K562 (cell line): ENCODE measurements around the gene ODC1. TPM values are rescaled to one million over a fixed set of nuclear protein-coding genes. Genes with fewer than 3 reads are reported as not detected.

Source experiments
- ATAC-seq: fragments of 200-7000 bp; cut with Tn5 transposase; 3 replicates; pipeline ENCODE4 v1.9.1; 2020; ENCODE audit warnings: moderate library complexity
- BruUV-seq: library from RNA; stranded (reverse); fragments of 400-500 nt; replicated peaks from 2 replicates; lab custom pipeline; 2021; lab: Mats Ljungman, UMichigan
- CTCF ChIA-PET: fragments of 300-600 bp; formaldehyde crosslinking; extraction: SDS; loops from one replicate; lab custom pipeline; 2021; ENCODE audit warnings: low intra/inter-chr PET ratio; lab: Yijun Ruan, JAX
- POLR2A ChIA-PET: fragments of 300-600, 350-650 bp; sonication (Branson Sonifier 250); formaldehyde crosslinking; extraction: SDS; loops from one replicate; lab custom pipeline; 2021; ENCODE audit warnings: antibody characterized with exemption, inconsistent platforms; lab: Yijun Ruan, JAX
- DNase-seq, 4 experiments: peaks; one replicate each; pipeline versions ENCODE4 v3.0.0 to v3.0.0-alpha.2; 2011 to 2018; ENCODE audit warnings: low spot score in 3 of 4, mixed read lengths in 3 of 4; ENCODE audit errors: extremely low read depth in 1 of 4
- FAIRE-seq: peaks from 2 replicates; lab custom pipeline; 2011; peaks lifted over from hg19 to GRCh38; lab: Jason Lieb, UNC
- H2AFZ ChIP-seq: 2 replicates; pipeline ENCODE4 v1.6.0; 2011; ENCODE audit warnings: low read depth, low read length, control low read depth, inconsistent platforms
- H3K27ac ChIP-seq: fragments of 200-600 bp; 3 replicates; pipeline ENCODE4 v1.8.0; 2011; ENCODE audit warnings: low read depth, mild to moderate bottlenecking, control low read depth, inconsistent platforms, low read length, moderate library complexity, mixed read lengths; ENCODE audit errors: extremely low read depth
- H3K27me3 ChIP-seq, 2 experiments: fragments of 300-600 bp in 1 of 2; 2 replicates in 1 of 2; 3 replicates in 1 of 2; pipeline versions ENCODE4 v1.6.0 to v1.8.0; 2011; ENCODE audit warnings: inconsistent platforms in 2 of 2, low read length in 2 of 2, mild to moderate bottlenecking in 1 of 2, mixed read lengths in 1 of 2, moderate library complexity in 1 of 2; ENCODE audit not compliant: control insufficient read depth in 2 of 2, insufficient read depth in 2 of 2
- H3K36me3 ChIP-seq: fragments of 300-600 bp; 3 replicates; pipeline ENCODE4 v1.8.0; 2011; ENCODE audit warnings: mild to moderate bottlenecking, low read length, inconsistent platforms; ENCODE audit not compliant: control insufficient read depth, insufficient read depth
- H3K4me1 ChIP-seq, 2 experiments: fragments of 200-600 bp in 1 of 2; replicated peaks in 1 of 2; 2 replicates in 1 of 2; 3 replicates in 1 of 2; pipeline versions ENCODE4 v1.5.1 to v1.8.0; 2011; ENCODE audit warnings: inconsistent platforms in 2 of 2, low read length in 2 of 2, mild to moderate bottlenecking in 1 of 2, mixed read lengths in 1 of 2, moderate library complexity in 1 of 2; ENCODE audit not compliant: control insufficient read depth in 2 of 2, insufficient read depth in 2 of 2
- H3K4me2 ChIP-seq: 2 replicates; pipeline ENCODE4 v1.6.1; 2011; ENCODE audit warnings: low read length, control low read depth, inconsistent platforms, mixed read lengths; ENCODE audit not compliant: insufficient read depth
- H3K4me3 ChIP-seq: fragments of 200-600 bp; sonication (generic), shearing (Covaris generic); 2 replicates; pipeline ENCODE4 v1.5.1; 2016; ENCODE audit warnings: control low read depth, inconsistent platforms
- H3K79me2 ChIP-seq: fragments of 200-600 bp; 3 replicates; pipeline ENCODE4 v1.8.0; 2011; ENCODE audit warnings: low read length, inconsistent platforms; ENCODE audit not compliant: control insufficient read depth, insufficient read depth
- H3K9ac ChIP-seq, 2 experiments: 2 replicates each; pipeline versions ENCODE4 v1.6.0 to v1.6.1; 2011; ENCODE audit warnings: low read depth in 2 of 2, low read length in 2 of 2, control low read depth in 1 of 2, inconsistent platforms in 1 of 2, mild to moderate bottlenecking in 1 of 2, mixed read lengths in 1 of 2; ENCODE audit not compliant: insufficient read depth in 1 of 2
- H3K9me1 ChIP-seq: one replicate; pipeline ENCODE4 v1.6.0; 2011; ENCODE audit warnings: inconsistent platforms, mild to moderate bottlenecking, low read length, moderate library complexity; ENCODE audit not compliant: control insufficient read depth, insufficient read depth
- H3K9me3 ChIP-seq: replicated peaks from 2 replicates; pipeline ENCODE4 v1.5.1; 2011; ENCODE audit warnings: low read depth, low read length, inconsistent platforms; ENCODE audit not compliant: control insufficient read depth, insufficient read depth
- H4K20me1 ChIP-seq: replicated peaks from 2 replicates; pipeline ENCODE4 v1.6.1; 2011; ENCODE audit warnings: low read length, inconsistent platforms, mixed read lengths; ENCODE audit not compliant: control insufficient read depth, insufficient read depth
- BMI1 ChIP-seq: fragments of 150-350 bp; IDR thresholded peaks from 2 replicates; pipeline ENCODE4 v1.6.1; 2014; ENCODE audit warnings: low read length
- ETV5 ChIP-seq: sonication (generic); formaldehyde crosslinking; IDR thresholded peaks from 2 replicates; pipeline ENCODE4 v1.4.0; 2020; ENCODE audit warnings: low read depth, mild to moderate bottlenecking, missing genetic modification reagents
- HNRNPLL ChIP-seq: fragments of 200-400 bp; formaldehyde crosslinking; IDR thresholded peaks from 2 replicates; pipeline ENCODE4 v1.6.1; 2017; ENCODE audit warnings: low read length, low read depth, mild to moderate bottlenecking; ENCODE audit not compliant: poor library complexity, severe bottlenecking
- MBD2 ChIP-seq: sonication (generic); IDR thresholded peaks from 2 replicates; pipeline ENCODE4 v1.6.1; 2016; ENCODE audit warnings: low read depth, borderline replicate concordance
- MCM5 ChIP-seq: fragments of 450-650 bp; IDR thresholded peaks from 2 replicates; pipeline ENCODE4 v1.6.1; 2016; ENCODE audit warnings: low read depth
- MTA1 ChIP-seq: fragments of 450-650 bp; IDR thresholded peaks from 2 replicates; pipeline ENCODE4 v1.6.1; 2017; ENCODE audit warnings: borderline replicate concordance
- POLR2H ChIP-seq: IDR thresholded peaks from 2 replicates; pipeline ENCODE4 v1.6.1; 2016; ENCODE audit warnings: missing genetic modification characterization, low read depth, mild to moderate bottlenecking, control low read depth, missing compliant biosample characterization, moderate library complexity
- TCF3 ChIP-seq: sonication (generic); formaldehyde crosslinking; IDR thresholded peaks from 2 replicates; pipeline ENCODE4 v1.4.0; 2020; ENCODE audit warnings: mild to moderate bottlenecking, missing genetic modification reagents
- ZNF184 ChIP-seq: sonication (generic); formaldehyde crosslinking; IDR thresholded peaks from 2 replicates; pipeline ENCODE4 v1.5.0; 2020; ENCODE audit warnings: missing genetic modification reagents
- WGBS: fragments of 100-300 bp; shearing (Covaris generic); methylation state at CpG from one replicate; pipeline ENCODE4 v1.1.6; 2016; ENCODE audit warnings: low coverage, mixed read lengths; ENCODE audit not compliant: insufficient coverage; ENCODE audit errors: missing lambda C conversion rate; 5-methylcytosine and 5-hydroxymethylcytosine counted together
- in situ Hi-C: fragments of 300-500 bp; cut with MboI; formaldehyde crosslinking; loops from 4 replicates; pipeline ENCODE4 v1.15.0; 2018; ENCODE audit warnings: inconsistent platforms, mixed read lengths
- intact Hi-C: fragments of 100-400 bp; cut with micrococcal nuclease; formaldehyde crosslinking; loops from 2 replicates; pipeline ENCODE4 v1.14.2; 2022
- polyA plus RNA-seq, 8 experiments: library from polyadenylated mRNA; depleted of rRNA in 4 of 8; stranded (reverse) in 5 of 8; unstranded in 3 of 8; fragments of >200 nt; fragmentation: Nextera tagmentation in 2 of 8; fragmentation: Illumina TruSeq in 1 of 8; extraction: Ambion mirVana in 2 of 8; extraction: Trizol in 1 of 8; gene quantifications; 2 replicates each; pipeline versions ENCODE4 v1.2.1 to v1.2.3, GENCODE V29; 2011 to 2014; ENCODE audit warnings: inconsistent platforms in 1 of 8, missing spikeins in 1 of 8
- total RNA-seq, 7 experiments: library from RNA; depleted of rRNA in 6 of 7; stranded (reverse); fragments of >200 nt in 6 of 7; fragmentation: Illumina TruSeq in 2 of 7; extraction: Trizol in 2 of 7; gene quantifications; 2 replicates each; pipeline versions ENCODE4 v1.2.1 to v1.2.3, GENCODE V29; 2011 to 2021; ENCODE audit warnings: low replicate concordance in 1 of 7
- TF ChIP-seq, protein P1 (sequence below): fragments of 250-450 bp; sonication (Bioruptor Pico); IDR thresholded peaks from 2 replicates; pipeline ENCODE4 v1.5.0; 2021; ENCODE audit warnings: mild to moderate bottlenecking, moderate library complexity
- TF ChIP-seq, protein P2 (sequence below): fragments of 200-400 bp; formaldehyde crosslinking; IDR thresholded peaks from 2 replicates; pipeline ENCODE4 v1.6.1; 2017; ENCODE audit warnings: mild to moderate bottlenecking, low read depth, low read length, moderate library complexity
- TF ChIP-seq, protein P3 (sequence below): sonication (generic); formaldehyde crosslinking; IDR thresholded peaks from 2 replicates; pipeline ENCODE4 v1.8.1; 2023; ENCODE audit warnings: mild to moderate bottlenecking, missing genetic modification reagents

The ODC1 gene
- total and polyA plus RNA-seq, 9 of the 15 experiments (the other 6 are each of a cell fraction or from before 2014, with no cell fraction given) = 142 to 563 (median 457) TPM

DNA sequence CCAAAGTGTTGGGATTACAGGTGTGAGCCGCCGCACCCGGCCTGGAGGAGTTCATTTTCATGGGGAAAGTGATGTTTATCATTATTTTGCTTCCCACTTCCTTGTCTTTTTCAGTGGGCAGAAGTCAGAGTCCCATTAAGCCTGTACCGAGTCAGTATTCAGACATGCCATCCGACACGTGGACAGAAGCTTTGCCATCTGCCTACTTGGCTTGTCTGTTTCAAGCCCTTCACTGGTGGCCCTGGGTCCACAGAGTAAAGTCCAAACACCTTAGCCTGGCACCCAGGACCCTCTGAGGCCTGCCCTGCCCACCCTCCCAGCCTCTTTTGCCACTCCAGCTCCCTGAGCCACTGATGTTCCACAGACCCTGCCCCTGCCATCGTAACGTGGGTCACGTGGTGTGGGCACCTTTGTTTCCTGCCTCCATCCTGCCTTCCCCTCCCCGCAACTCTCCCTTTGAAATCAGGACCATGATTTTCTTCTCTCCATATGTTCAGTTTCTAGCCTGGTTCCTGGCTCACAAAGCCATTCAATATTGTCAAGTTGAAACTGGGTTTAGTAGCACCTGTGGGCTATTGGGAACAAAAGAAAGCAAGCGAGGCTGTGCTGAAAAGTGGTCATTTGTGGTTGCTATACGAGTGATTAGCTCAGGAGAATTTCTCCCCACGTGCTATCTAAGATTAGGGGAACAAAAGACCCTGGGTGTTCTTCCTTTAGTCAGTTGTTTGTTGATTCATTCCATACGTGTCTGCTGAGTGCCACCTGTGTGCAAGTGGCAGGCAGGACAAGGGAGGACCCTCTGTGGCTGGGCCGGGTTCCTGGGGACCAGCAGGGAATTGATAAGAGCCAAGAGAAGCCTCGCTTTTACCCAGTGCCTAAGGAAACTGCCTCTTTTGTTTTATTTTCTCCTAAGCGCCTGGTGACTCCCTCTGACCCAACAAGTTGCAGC is 5.1 kb upstream of the ODC1 start (continued):
- TF ChIP-seq, protein P1, sequence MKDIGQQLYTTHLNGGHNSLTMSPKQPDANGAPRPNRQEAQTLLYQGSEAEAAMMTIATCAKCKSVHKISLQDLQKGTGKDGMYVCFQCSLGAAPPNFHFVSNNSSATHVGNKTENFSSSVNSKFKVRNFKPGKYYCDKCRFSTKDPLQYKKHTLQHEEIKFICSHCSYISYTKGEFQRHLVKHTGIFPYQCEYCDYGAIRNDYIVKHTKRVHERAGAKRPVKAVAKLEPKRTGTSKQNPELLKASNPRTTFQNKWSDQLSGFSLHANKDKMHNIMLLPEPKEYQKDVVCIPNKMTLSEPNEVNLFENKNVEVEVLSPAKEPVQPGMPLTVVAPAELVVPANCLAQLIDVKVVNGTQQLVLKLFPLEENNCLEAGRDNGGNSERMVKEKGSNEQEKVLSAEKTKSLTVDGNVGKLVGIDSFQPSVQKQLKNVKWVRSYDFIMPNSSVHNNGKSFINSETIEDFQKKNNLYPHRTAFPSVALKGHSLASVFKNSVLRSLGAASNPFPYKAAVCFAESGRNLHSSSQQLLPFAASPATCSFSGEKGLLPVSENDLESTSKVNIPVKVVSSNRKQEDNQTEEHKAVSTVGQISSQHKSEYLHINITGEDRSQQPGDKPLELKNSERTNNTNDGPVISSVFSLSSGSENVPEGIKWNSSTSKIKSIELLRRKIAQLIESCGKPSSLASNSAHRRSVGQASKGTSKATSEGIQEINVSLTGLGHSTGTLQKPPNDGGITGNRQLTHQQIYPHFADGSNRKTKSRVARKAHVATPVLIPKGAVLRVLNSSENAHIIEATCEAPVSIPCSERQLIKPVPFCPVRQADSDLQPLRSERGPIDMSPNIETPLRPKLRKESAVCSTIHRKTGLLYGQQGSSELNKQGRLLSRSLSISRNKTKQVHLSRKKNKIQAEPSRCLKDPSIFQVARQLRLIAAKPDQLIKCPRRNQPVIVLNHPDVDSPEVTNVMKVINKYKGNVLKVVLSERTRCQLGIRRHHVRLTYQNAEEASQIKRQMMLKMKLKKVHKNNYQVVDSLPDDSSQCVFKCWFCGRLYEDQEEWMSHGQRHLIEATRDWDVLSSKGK (CRISPR knock-in tag) = no peak
- TF ChIP-seq MCM5 (no peak), TCF3 (CRISPR knock-in tag) (no peak)

DNA sequence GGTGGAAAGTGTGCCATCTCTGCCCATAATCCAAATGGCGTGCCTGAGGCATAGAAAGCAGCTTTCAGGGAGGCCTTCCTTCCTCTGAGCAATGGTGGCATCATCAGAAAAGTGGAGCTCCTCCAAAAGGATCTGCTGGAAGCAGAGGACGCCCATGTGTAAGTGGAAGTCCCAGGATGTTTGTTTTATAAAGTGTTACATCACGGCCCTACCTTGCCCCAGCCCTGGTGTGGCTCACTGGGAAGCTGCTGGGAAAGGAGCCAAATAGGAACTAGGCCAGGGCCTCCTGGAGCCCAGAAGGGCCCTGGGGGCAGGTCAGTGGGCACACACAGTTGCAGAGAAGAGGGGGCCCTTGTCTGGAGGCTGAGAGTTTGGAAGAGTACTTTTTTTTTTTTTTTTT is 4.2 kb upstream of the ODC1 start:
- Histone ChIP-seq H3K36me3 (0 out of 3 replicates have a peak, but pooled peaks cover under 1% of the 10 kb centered on the region), H3K9me3 (no peaks in the 10 kb centered on the region), H3K9ac (no peak overlapping the region; a peak in 1 of 4 replicates), H3K4me2 (no peak overlapping the region), H4K20me1 (0 out of 2 replicates have a peak, but pooled peaks cover 2% of the 10 kb centered on the region), H2AFZ (no peak overlapping the region), H3K27ac (no peak overlapping the region), H3K4me1 (peaks cover 10 to 29% of the 10 kb centered on the region in 2 experiments; a peak in 4 of 5 replicates), H3K4me3 (no peak overlapping the region), H3K79me2 (peaks cover 22% of the 10 kb centered on the region), H3K27me3 (peaks cover 8 to 16% of the 10 kb centered on the region in 2 experiments; a peak in 2 of 5 replicates), H3K9me1 (no peaks in the 10 kb centered on the region)
- CTCF ChIA-PET = no interaction called here
- DNase-seq (no peak), FAIRE-seq (no peak), ATAC-seq (no peak)
- 47% methylated on average over 3 of the region's 3 CpGs for WGBS
- intact Hi-C loops (no loop called here), in situ Hi-C loops (no loop called here)
- no TSS peak for BruUV-seq
- POLR2A ChIA-PET = interaction anchor here (0.6 to 7.0 kb wide), 3 partner anchors 9 to 546 kb away, joined by 3 to 54 read pairs (median 6); no protein-coding TSS in a partner anchor
- TF ChIP-seq, protein P2, sequence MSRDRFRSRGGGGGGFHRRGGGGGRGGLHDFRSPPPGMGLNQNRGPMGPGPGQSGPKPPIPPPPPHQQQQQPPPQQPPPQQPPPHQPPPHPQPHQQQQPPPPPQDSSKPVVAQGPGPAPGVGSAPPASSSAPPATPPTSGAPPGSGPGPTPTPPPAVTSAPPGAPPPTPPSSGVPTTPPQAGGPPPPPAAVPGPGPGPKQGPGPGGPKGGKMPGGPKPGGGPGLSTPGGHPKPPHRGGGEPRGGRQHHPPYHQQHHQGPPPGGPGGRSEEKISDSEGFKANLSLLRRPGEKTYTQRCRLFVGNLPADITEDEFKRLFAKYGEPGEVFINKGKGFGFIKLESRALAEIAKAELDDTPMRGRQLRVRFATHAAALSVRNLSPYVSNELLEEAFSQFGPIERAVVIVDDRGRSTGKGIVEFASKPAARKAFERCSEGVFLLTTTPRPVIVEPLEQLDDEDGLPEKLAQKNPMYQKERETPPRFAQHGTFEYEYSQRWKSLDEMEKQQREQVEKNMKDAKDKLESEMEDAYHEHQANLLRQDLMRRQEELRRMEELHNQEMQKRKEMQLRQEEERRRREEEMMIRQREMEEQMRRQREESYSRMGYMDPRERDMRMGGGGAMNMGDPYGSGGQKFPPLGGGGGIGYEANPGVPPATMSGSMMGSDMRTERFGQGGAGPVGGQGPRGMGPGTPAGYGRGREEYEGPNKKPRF = no peak
- TF ChIP-seq MTA1 (no peak), HNRNPLL (no peak), ZNF184 (CRISPR knock-in tag) (no peak), ETV5 (no peak), MBD2 (no peak), BMI1 (no peak), POLR2H (tag) (no peak)
- TF ChIP-seq, protein P3, sequence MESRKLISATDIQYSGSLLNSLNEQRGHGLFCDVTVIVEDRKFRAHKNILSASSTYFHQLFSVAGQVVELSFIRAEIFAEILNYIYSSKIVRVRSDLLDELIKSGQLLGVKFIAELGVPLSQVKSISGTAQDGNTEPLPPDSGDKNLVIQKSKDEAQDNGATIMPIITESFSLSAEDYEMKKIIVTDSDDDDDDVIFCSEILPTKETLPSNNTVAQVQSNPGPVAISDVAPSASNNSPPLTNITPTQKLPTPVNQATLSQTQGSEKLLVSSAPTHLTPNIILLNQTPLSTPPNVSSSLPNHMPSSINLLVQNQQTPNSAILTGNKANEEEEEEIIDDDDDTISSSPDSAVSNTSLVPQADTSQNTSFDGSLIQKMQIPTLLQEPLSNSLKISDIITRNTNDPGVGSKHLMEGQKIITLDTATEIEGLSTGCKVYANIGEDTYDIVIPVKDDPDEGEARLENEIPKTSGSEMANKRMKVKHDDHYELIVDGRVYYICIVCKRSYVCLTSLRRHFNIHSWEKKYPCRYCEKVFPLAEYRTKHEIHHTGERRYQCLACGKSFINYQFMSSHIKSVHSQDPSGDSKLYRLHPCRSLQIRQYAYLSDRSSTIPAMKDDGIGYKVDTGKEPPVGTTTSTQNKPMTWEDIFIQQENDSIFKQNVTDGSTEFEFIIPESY (CRISPR knock-in tag) = no peak
